ENCODE results near the gene SUSD3.

The SUSD3 gene

GRCh38 chr9:93064392-93065134, 6.1 kb downstream of the SUSD3 start:
- no peak for TF ChIP-seq CTCF (IDR thresholded peaks at IDR 0.05)

- TF ChIP-seq CTCF (IDR thresholded peaks at IDR 0.05) = no peak
Observed at GRCh38 chr9:93065135-93065720, 6.7 kb downstream of the SUSD3 start.

GRCh38 chr9:93066978-93067603, 8.6 kb downstream of the SUSD3 start:
- no peak for TF ChIP-seq CTCF (IDR thresholded peaks at IDR 0.05)

GRCh38 chr9:93068956-93069355, 10.5 kb downstream of the SUSD3 start:
- TF ChIP-seq CTCF (IDR thresholded peaks at IDR 0.05) = no peak

- TF ChIP-seq CTCF (IDR thresholded peaks at IDR 0.05) = no peak
Observed at GRCh38 chr9:93071464-93071863, 13.0 kb downstream of the SUSD3 start.

- no peak for TF ChIP-seq CTCF (IDR thresholded peaks at IDR 0.05)
Observed at GRCh38 chr9:93072383-93072795, 13.9 kb downstream of the SUSD3 start.

GRCh38 chr9:93076101-93076791, 17.7 kb downstream of the SUSD3 start:
- TF ChIP-seq CTCF (IDR thresholded peaks at IDR 0.05) = no peak

Measured in LNCAP (cell line).